NCI-H526 (cell line): ENCODE data around the gene CTBP2.

Experiments used
- DNase-seq, 2 experiments: peaks; one replicate each; lab custom pipeline; 2025; lab: John Stamatoyannopoulos, UW

Gene CTBP2

DNA sequence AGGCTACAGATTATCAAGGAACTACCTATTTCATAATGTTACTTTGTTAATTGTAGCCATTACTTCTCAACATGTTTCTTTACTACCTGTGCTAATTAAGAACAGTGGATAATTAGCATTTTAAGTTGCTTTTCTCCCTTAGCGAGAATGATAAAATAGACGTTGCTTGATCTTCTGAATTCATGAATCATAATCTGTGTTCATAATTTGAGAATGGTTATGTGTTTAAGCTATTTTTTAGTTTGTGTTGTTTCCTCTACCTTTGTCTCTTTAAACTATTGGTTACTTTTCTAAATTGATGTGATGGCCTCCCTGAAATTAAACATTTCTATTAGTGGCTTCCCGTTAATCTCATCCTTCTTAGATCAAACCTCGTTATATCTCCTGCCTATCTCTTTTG is 218.5 kb downstream of the CTBP2 start, which contains the start of gene ZRANB1:
ZRANB1 (plus strand) TSS at position 301 of the 400 bp plus-strand sequence. CDS start 371 bp downstream, outside the sequence.
- DNase-seq = no peak

DNA sequence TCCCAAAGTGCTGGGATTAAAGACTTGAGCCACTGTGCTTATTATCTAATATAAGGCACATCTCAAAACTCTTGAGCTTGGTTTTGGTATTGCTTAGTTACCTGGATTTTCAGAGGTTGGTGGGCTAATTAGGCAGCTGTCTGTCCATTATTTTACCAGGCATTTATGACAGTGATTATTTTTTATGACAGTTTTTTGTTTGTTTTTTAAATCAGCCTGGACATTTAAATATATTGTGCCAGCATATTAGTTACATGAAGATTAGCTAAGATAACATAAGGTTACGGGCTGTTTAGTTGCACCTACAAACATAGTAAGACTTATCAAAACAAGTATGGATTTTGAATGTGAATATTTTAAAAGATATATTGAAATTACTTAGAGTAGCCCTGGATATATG is 221.1 kb downstream of the CTBP2 start:
- no peak for DNase-seq

DNA sequence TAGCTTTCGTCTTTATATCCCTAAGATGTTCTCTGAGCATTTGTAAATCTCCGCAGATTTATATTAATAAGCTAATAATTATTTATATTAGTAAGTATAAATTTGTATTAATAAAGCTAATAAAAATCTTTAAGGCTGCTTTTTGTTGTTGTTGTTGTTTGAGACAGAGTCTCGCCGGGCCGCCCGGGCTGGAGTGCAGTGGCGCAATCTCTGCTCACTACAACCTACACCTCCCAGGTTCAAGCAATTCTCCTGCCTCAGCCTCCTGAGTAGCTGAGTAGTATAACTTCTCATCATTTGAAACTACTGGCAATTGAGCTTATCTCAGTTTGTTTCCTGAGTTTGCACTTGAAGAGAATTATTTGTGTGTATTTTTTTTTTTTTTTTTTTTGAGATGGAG is 223.6 kb downstream of the CTBP2 start:
- no peak for DNase-seq

DNA sequence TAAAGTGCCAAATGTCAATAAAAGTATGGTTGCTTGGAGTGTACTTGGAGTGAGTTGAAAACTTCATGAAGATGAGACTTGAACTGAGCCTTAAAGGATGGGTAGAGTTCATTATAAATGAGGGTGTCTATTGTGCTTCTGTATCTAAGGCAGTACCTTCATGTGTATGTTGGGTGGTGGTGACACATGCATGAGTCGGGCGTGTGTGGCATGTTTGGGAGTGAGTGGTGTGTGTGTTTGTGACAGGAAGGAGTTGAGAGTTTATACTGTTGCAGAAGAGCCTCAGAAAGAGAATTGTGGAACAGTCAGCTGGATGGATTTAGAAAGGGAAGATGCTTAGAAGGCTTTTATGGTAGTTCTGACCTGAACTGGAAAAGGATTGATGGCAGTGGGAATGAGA is 224.4 kb downstream of the CTBP2 start:
- DNase-seq = no peak
